ENCODE results near the gene PGS1. TPM values are rescaled to one million over a fixed set of nuclear protein-coding genes. Genes with fewer than 3 reads are reported as not detected.

Gene PGS1
- total and polyA plus RNA-seq, 10 of the 15 experiments (the other 5 are each of a cell fraction or from before 2014, with no cell fraction given), result 1.3 to 37.6 (median 27.4) TPM

DNA sequence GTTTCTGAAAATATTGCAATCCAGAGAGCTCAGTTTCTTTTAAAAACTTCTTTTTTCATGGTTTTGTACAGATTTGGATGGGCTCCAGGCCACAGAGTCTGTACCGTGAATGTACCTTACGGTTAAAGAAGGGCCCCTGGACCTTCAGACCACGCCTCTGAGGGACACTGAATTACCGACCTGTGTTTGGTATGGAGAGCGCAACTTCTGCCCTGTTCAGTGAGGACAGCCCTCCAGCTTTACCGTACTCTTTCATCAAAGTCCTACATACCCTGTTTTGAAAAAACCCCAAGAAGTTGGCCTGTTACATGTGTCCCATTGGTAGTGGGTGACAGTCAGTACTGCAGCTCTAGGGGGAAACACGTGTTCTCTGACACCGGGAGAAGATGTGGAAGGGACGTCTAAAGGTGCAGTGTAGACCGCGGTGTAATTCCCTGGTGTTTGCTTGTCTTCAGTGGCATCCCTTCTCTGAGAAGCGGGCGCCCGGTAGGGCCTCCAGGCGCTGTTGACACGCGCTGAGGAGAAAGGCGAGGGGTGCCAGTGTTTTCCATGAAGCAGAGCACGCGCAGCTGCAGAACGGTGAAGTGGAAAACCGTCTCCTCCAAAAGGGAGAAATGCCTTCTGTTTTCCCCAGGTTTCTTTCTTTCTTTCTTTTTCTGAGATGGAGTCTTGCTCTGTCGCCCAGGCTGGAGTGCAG lies 6.2 kb downstream of the PGS1 start (continued):
- no peak for TF ChIP-seq RELA (IDR thresholded peaks at IDR 0.05; ENCODE audit: borderline replicate concordance, partially characterized antibody)

- Histone ChIP-seq H3K36me3 (ENCODE audit: control insufficient read depth in 2 of 2, insufficient read depth in 2 of 2, low read length in 1 of 2) (peaks cover 4 to 11% of the 10 kb centered on the region in 2 experiments; a peak in 3 of 4 replicates), H3K4me2 (ENCODE audit: control insufficient read depth, insufficient read depth) (peak overlapping the region; percentile 95), H4K20me1 (ENCODE audit: control insufficient read depth, insufficient read depth) (no peaks in the 10 kb centered on the region; the same call in 1 of the 2 replicates), H3K4me3 (peak overlapping the region; percentile 49; the same call in 1 of the 2 replicates), H3K9ac (ENCODE audit: control insufficient read depth, insufficient read depth, low read length) (peak overlapping the region; percentile 77), H3K27me3 (replicated peaks in 1 of 2; ENCODE audit: control insufficient read depth in 2 of 2, insufficient read depth in 2 of 2, low read length in 1 of 2) (no peaks in the 10 kb centered on the region), H3K4me1 (ENCODE audit: control insufficient read depth, insufficient read depth, low read length) (peaks cover 86% of the 10 kb centered on the region), H3K27ac (ENCODE audit: control insufficient read depth, insufficient read depth) (peak overlapping the region; percentile 97), H2AFZ (ENCODE audit: control insufficient read depth, low read depth, low read length) (no peak overlapping the region), H3K9me3 (replicated peaks; ENCODE audit: control insufficient read depth, insufficient read depth, low read length) (no peaks in the 10 kb centered on the region), H3K79me2 (ENCODE audit: control insufficient read depth, insufficient read depth, low read length) (peaks cover 81% of the 10 kb centered on the region)
- RAD21 ChIA-PET (ENCODE audit: unreplicated experiment), result interaction anchor here (0.6 to 1.7 kb wide), 9 partner anchors 11 to 137 kb away, joined by 3 to 9 read pairs (median 3); no protein-coding TSS in a partner anchor
- POLR2A ChIA-PET, result interaction anchor here (0.8 to 1.2 kb wide), 3 partner anchors 30 to 368 kb away, joined by 3 to 4 read pairs (median 3); no protein-coding TSS in a partner anchor
- CTCF ChIA-PET, result interaction anchor here (0.6 to 1.4 kb wide), 7 partner anchors 11 to 137 kb away, joined by 3 to 5 read pairs (median 3); no protein-coding TSS in a partner anchor
- ATAC-seq (peak; percentile 46), FAIRE-seq (no peak), DNase-seq (ENCODE audit: low read depth, low spot score) (no peak)
- no TSS peak for BruUV-seq (replicated peaks)
- intact Hi-C loops (cut with micrococcal nuclease; ENCODE audit: unreplicated experiment), result no loop called here
- 11% methylated on average over 10 of the region's 10 CpGs for WGBS (ENCODE audit: insufficient coverage, insufficient replicate concordance, low lambda C conversion rate, missing lambda C conversion rate)
- SMC1A ChIA-PET (ENCODE audit: uncharacterized antibody, unreplicated experiment), result interaction anchor here (1.0 to 1.5 kb wide), 4 partner anchors 33 to 132 kb away, joined by 3 to 6 read pairs (median 3); no protein-coding TSS in a partner anchor
- in situ Hi-C loops (cut with MboI), result no loop called here
- peak; percentile 48 for TF ChIP-seq RUNX3 (IDR thresholded peaks at IDR 0.05; ENCODE audit: low read length)
- peak; percentile 63; the same call in 1 of the 2 replicates for TF ChIP-seq RELB (IDR thresholded peaks at IDR 0.05; ENCODE audit: low read depth)
- TF ChIP-seq SRF (IDR thresholded peaks at IDR 0.05; ENCODE audit: low read depth in 2 of 2, low read length in 2 of 2), result no peak
- TF ChIP-seq IRF4 (IDR thresholded peaks at IDR 0.05; ENCODE audit: low read depth, low read length), result peak; percentile 39; the same call in 1 of the 2 replicates
- peak; percentile 51; the same call in 1 of the 2 replicates for TF ChIP-seq NFIC (IDR thresholded peaks at IDR 0.05; ENCODE audit: low read depth, low read length)
- peak; percentile 68 for TF ChIP-seq MEF2A (IDR thresholded peaks at IDR 0.05; ENCODE audit: insufficient read depth, low read depth, low read length)
- no peak for TF ChIP-seq SREBF2 (IDR thresholded peaks at IDR 0.05; ENCODE audit: low read length)
- TF ChIP-seq CREB1 (IDR thresholded peaks at IDR 0.05; ENCODE audit: low read depth), result peak; percentile 63
- peak; percentile 93 for TF ChIP-seq EED (IDR thresholded peaks at IDR 0.05; ENCODE audit: low read depth)
- 0 out of 2 replicates have a peak, but pooled peaks have one; percentile 14 for TF ChIP-seq JUNB (IDR thresholded peaks at IDR 0.05)
- peak; percentile 69 for TF ChIP-seq MEF2B (IDR thresholded peaks at IDR 0.05; ENCODE audit: partially characterized antibody, poor library complexity, severe bottlenecking)
- TF ChIP-seq IKZF2 (IDR thresholded peaks at IDR 0.05), result peak; percentile 76 to 78; a peak in 3 of 4 replicates
- TF ChIP-seq HDGF (IDR thresholded peaks at IDR 0.05), result no peak
- TF ChIP-seq, protein P1, sequence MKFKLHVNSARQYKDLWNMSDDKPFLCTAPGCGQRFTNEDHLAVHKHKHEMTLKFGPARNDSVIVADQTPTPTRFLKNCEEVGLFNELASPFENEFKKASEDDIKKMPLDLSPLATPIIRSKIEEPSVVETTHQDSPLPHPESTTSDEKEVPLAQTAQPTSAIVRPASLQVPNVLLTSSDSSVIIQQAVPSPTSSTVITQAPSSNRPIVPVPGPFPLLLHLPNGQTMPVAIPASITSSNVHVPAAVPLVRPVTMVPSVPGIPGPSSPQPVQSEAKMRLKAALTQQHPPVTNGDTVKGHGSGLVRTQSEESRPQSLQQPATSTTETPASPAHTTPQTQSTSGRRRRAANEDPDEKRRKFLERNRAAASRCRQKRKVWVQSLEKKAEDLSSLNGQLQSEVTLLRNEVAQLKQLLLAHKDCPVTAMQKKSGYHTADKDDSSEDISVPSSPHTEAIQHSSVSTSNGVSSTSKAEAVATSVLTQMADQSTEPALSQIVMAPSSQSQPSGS (IDR thresholded peaks at IDR 0.05; ENCODE audit: low read length), result peak; percentile 72; the same call in 1 of the 2 replicates
- TF ChIP-seq MTA3 (IDR thresholded peaks at IDR 0.05; ENCODE audit: borderline replicate concordance, low read length), result 0 out of 2 replicates have a peak, but pooled peaks have one; percentile 29
- peak; percentile 58 to 66 for TF ChIP-seq BHLHE40 (IDR thresholded peaks at IDR 0.05; ENCODE audit: borderline replicate concordance in 1 of 2, low read depth in 2 of 2, low read length in 1 of 2)
- no peak for TF ChIP-seq TARDBP (IDR thresholded peaks at IDR 0.05; ENCODE audit: borderline replicate concordance)
These were observed 9.8 kb downstream of the PGS1 start for GRCh38 chr17:78387977-78388941.
